HG03066 (cell line): ENCODE data around the gene IQCN.

Experiments used
- ATAC-seq: cut with Tn5 transposase; IDR thresholded peaks from one replicate; pipeline ENCODE4 v1.9.1; 2021; ENCODE audit warnings: low read depth; ENCODE audit not compliant: unreplicated experiment

The IQCN gene

DNA sequence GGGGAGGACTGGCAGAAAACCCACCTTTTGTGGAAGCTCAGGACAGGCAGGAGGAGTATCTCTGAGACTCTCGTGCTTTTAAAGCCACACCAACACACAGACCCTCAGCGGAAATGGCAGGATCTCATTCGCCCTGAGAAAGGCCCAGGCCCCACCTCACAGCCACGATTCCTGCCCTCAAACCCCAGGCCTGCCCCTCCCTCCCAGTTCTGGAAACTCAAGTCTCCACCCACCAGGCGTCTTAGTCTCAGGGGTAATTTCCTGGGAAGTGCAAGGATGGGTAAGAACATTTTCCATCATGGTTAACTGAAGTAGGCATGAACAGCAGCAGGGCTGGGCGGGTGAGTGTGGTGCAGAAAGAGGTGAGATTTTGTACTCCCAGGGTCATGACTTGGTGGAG is 40.1 kb downstream of the IQCN start:
- no peak for ATAC-seq

DNA sequence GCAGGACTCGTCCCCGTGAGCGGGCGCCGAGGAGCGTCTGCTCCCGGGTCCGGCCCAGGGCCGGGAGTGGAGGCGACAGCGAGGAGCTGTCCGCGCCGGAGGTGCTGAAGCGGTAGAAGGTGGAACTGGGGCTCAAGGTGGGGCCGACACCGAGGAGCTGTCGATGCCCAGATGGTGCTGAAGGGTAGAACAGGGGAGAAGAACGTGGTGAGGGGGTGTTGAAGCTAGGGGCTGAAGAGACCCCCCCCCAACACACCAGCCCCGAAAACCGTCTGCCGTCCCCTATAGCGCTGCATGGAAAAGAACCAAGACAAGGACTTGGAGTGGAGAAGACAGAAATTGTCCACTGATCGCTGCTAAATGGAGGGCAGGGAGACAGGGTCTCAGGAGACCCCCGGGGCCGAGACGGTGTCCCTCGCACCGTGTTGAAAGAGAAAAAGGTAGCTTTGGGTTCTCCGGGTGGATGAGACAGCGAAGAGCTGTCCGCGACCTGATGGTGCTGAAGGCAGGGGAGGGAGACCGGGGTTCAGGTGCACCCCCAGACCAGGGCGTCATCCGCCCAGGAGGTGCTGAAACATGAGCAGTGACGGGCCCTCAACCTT is 40.9 kb downstream of the IQCN start:
- ATAC-seq = no peak

DNA sequence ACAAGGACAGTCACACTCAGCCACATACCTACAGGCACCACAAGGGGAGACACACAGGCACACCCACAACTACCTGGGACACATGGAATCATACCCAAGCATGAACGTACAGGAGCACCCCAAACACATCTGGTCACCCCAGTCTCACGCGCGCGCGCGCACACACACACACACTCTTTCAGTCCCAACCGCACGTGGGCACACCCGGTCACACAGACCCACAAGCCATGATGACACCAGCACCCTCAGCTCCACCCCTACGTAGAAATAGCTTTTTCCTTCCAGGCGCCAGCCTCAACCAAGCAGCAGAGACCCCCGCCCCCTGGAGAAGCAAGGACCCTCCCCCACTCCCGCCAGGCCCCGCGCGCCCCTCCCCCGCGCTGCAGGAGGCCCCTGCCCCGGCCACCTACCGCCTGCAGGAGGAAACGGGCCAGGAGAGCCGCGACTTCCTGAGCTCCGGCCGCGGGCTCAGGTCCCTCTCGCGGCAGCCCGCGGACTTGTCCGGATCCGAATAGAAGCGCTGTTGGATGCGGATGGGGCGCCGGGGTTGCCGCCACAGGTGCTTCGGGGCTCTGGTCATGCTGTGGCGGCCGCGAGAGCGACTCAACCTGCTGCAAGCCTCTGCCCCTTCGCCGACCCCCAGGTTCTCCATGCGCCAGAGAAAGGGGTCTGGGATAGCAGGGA is 41.6 kb downstream of the IQCN start:
- ATAC-seq = no peak

DNA sequence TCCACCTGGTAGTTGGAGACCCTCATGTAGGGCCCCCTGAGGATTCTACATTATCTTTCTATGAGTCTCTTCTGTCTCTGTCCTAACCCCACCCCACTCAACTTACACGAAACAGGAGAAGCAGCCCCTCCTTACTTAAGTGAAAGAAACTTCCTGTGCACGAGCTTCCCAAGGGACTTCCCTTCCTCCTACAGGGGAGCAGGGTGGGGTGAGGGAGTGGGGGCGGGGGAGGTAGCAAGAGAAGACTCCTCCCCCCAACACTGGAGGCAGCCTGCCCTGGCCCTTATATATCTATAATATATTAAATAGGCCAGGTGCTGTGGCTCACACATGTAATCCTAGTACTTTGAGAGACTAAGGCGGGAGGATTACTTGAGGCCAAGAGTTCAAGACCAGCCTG is 42.5 kb downstream of the IQCN start:
- no peak for ATAC-seq

DNA sequence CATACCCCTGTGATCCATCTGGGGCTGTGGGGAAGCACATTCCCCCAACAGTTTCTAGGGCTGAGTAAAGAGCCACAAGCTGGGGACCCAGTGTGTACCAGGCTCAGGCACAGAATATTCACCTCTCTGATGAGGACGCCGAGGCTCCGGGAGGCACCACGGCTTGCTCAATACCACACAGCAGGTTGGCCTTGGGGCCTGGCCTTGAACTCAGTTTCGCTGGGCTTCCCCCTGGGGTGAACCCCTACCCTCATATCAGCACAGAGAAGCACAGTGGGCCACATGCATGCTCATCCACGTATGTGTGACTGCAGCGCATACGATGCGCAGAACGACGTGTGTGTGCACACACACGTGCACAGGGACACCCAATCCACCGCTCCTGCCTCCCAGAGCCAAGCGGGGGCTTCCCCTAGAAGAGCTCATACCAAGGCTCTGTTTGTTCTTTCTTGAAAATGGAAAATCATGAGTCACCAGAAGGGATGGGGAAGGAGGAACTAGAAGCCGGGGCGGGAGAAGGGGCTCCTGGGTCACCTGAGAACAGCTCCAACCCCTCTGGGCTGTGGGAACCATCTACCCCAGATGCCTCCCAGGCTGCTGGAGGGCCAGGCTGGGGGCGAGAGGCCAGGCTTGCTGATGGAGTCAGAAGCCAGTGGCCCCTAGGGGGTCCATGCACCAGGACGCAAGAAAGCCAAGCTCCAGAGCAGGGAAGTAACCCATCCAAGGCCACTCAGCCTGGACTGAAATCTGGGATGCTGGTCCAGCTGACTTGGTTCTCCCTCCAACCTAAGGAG is 43.1 kb downstream of the IQCN start:
- no peak for ATAC-seq

DNA sequence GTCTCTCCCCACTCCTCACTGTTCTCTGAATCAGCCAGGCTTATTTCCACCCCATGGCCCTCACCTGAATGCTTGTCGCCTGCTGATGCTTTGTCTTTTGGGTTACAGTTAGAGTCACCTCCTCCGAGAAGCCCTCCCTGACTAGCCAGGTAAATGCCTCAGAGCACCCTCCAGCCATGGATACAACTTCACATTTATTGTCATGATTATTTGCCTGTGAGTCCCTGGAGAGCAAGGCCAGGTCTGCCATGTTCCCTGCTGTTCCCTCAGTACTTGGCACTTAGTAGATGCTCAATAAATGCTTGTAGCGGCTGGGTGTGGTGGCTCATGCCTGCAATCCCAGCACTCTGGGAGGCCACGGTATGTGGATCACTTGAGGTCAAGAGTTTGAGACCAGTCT is 44.3 kb downstream of the IQCN start:
- no peak for ATAC-seq

DNA sequence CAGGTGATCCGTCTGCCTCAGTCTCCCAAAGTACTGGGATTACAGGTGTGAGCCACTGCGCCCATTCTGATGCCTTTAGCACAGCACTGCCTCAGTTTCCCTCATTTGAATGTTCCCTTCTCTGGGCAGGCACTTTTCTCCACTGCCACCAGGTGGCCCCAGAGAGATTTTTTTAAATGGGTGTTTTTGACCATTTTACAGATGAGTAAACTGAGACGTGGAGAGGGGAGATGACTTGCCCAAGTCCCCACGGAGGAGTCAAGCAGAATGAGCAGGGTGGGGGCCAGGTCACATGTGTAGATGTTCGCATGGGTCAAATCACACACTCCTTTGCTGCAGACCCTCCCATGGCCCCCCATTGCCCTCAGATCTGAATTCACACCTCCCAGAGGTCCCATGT is 44.8 kb downstream of the IQCN start:
- no peak for ATAC-seq

DNA sequence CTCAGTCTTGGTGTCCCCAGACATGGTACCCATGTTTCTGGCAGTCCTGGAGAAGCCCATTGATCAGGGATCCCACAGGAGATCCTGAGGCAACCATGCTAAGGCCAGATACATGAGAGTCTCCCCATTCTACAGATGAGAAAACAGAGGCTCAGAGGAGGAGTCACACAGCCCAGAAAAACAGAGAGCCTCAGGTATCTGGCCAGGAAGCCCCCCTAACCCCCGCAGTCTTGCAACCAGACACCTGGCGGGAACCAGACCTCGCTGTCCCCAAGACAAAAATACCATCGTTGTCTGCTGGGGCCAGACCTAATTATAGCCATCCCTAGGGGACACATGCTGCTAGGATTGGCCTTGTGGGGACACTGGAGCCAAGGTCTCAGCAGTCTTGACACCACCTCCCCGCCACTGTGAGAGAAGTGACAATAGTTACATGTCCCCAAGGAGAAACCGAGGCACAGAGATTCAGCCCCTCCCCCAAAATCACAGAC is 46.4 kb downstream of the IQCN start:
- no peak for ATAC-seq

DNA sequence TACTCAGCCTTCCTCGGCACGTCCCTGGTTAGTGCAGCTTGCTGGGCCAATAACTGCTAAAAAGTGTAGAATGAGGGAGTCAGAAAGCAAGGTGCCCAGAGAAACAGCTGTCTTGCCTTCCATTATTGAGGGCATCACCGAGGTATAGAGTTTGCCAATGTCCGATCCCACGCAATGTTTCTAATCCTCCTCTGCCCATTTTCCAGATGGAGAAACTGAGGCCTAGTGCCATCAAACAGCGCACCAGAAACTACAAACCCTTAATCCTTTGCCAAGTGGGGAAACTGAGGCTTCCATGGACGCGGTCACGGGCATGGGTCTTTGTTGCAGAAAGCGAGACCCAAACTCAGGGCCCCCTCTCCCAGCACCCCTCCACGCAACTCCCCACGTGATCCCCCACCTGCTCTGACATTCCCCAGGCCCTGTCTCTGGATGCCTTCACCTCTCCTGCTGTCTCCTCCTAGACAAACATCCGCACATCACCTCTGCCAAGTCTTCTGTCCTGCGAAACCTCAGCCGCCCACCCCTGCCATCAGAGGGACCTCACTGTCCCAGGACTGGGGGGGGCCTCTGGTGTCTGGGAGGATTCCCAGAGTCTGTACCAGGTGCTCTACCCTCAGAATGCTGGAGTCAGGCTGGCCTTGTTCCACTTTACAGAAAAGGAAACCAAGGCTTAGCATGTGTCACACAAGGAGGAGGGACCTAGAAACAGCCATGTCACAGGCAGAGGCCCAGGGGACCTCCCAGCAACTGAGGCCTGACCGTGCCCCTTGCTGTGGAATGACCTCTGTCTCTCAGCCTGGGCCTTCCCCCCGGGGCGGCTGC is 47.1 kb downstream of the IQCN start:
- ATAC-seq = no peak

DNA sequence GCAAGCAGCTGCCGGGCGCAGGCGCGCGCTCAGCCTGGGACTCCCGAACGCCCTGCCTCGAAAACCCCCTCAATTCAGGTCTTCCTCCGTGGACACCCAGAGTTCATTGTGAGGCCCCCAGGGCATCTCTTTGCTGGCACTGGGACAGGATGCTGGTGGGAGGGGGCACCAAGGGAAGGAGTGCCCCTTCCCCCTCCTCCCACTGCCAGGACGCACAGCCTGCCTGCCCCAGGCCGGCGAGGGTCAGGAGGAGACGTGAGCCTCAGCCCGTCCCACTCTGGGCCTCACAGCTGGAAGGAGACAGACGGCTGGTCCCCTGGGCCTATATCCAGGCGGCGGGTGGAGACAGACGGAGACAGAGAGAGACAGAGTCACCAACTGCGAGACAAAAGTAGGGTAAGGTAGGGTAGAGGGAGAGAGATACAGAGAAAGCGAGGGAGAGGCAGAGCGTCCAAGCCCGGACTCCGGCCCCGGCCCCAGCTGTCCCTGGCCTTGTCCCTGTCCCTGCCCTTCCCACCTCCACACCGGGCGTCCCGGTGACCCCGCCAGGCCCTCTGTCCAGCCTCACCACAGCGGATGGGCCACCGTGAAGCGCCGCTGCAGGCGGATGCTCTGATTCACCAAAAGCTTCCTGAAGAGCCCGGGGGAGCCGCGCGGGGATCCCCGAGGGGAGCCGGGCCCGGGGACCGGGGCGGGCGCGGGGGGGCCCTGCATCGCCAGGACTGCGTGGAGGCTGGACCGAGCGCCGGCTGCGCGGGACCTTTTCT is 48.4 kb downstream of the IQCN start, which contains the start of gene PDE4C:
TSS of gene PDE4C (minus strand) at position 737 of the 767 bp plus-strand sequence. CDS start at position 714, 23 bp downstream.
- no peak for ATAC-seq

DNA sequence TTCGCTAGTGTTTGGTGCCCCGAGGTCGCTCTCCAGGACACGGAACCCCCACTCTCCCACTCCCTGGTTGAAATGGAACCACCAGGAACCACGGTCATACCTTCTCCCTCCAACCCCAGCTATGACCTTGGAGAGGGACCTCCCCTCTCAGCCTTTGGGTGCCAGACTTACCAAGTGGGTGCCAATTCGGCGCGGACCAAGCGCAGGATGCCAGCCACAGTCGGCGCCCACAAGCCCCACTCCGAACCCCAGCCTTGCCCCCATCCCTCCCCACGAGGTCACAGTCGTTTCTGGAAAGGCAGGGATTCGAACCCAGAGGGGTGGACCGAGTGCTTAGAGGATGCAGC is 48.9 kb downstream of the IQCN start:
- ATAC-seq = no peak

DNA sequence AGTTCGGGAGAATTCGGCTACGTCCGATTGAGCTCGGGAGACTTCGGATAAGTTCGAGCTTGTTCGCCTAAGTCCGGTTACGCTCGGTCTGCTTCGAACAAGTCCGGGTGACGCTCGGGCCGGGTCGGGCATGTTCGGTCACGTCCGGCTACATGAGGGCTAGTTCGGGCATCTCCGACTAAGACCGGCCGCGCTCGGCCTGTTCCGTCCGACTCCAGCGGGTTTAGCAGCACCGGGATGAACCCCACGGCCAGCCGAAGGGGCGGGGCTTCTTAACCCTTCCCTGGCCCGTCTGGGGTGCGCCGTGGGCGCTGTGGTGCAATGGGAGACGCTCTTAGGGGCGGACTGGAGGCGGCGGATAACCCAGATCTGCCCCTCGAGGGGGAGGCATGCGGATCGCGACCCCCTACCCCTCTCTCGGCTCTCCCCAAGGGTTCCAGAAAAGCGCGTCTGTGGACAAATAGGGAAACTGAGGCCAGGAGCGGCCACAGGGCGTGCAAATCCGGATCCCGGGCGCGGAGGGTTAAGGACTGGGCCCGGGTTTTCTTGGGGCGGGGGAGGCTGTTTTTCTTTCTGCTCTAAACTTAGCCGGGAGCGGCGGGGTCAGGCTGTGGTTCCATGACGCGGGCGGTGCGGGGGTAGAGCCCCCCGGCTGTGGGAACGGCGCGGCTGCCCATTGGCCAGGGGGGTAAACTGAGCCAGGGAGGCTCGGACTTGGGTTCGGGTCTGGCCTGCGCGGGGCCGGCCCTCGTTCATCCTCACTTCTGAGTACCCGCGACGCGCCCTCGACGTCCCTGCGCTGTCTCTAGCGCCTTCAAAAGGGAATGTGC is 49.5 kb downstream of the IQCN start:
- ATAC-seq = peak; percentile 88

DNA sequence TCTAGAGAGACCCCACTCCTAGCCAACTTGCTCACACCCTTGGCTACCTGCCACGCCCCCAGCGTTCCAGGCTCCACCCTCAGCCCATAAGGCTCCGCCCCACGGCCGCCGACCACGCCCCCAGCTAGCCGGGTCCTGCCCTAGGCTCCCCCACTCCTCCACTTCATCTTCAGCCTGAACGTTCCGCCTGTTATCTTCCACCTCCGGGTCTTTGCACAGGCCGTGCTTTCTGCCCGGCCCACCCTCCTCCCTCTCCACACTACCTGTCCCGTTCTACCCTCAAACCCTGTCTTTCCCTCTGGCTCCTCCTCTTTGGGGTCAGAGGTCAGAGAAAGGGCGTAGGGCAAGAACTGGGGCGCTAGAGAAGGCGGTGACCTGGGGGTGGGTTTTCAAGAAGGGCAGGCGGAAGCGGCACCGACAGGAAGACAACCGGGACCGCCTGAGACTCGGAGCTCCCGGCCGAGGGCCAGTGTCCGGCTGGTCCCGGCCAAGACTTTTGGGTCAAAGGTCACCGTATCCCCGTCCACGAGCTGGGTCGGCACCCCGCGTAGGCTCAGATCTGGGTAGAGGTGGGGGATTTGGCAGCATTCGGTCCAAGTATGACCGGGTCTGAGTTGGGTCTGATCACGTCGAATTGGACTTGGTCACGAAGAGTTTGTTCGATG is 50.3 kb downstream of the IQCN start:
- peak; percentile 8 for ATAC-seq

DNA sequence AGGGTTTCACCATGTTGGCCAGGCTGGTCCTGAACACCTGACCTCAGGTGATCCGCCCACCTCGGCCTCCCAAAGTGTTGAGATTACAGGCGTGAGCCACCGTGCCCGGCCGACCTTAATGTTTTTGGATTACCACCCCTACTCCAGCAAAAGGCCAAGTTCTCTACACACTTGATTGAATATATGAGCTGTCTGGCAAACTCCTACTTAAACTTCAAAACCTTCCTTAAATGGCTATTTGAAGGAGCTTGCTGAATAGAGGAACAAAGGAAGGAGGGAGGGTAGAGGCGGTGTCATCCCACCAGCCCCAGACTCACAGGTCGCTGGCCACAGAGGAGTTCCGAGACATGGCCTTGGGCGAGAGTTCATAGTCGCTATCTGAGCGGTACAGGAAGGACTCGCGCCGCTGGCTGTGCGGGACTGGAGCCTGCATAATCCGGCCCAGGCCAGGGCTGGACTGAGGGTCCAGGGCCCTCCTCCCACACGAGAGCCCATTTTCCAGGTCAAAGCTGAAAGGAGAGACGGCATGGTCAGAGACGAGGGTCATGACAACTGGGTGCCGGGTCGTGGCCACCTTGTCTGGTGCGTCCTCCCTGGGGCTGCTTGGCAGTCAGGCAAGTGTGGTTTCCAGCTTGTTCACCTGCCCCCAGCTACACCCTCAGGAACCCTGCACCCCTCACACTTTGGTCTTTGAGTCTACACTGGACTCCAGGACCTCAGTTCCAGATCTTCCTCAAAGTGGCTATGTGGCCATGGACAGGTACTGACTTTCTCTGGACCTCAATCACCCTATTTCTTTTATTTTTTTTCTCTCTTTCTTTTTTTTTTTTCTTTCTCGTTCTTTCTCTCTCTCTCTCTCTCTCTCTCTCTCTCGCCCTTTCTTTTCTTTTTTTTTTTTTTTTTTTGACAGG is 52.2 kb downstream of the IQCN start:
- ATAC-seq = no peak

DNA sequence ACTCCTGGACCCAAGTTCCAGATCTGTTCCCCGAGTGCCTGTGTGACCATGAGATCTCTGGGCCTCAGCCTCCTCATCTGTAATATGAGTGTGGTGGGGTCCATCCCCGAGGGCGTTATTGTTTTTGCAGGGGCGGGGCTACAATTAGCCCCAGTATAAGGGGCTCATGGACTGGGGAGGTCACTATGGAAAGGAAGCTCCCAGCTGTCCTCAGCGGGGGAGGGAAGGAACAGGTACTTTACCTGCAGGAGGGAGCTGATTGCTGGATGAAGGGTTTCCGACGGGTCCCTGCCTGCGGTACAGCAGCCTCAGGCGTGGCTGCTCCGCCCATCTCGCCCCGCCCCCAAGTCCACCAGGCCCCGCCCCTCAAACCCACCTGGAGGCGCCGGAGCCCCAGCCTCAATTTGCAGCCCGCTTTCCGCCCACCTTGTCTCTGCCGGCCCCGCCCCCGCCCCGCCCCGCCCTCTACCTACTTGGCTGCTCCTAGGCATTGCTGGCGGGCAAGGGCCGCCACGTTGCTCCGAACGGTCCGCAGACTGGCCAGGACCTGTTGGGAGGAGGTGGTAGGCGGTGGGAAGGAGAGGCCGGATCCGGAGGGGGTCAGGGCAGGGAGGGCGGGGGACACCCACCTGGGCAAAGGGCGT is 53.5 kb downstream of the IQCN start:
- ATAC-seq = no peak

DNA sequence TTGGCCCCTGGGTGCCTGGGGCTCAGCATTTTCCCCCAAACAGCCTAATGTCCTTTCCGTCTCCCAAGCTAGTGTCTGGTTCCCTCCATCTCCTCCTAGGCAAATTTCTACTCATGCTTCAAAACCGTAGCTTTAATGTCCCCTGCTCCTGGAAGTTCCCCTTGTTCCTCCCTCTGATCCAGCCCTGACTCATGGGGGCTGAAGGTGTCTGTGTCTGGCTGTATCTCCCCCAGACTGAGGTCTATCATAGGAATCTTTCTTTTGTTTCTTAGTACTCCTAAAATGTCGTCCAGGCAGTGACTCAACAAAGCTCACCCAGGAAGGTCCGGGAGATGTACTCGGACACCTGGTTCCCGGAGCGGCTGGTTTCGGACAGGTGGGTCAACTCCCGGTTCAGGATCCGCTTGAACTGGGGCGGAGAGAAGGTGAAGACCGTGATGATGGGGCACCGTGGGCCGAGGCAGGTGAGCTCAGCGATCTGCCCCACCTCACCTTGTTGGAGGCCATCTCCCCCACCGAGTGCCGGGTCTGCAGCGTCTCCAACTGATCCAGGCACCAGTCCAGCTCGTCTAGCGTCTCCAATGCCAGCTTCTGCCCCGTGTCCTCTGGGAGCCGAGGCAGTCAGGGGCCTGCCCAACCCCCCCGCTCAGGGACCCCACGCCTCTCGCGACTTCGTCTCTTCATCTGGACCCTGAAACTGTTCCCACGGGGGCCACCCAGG is 54.2 kb downstream of the IQCN start:
- no peak for ATAC-seq

DNA sequence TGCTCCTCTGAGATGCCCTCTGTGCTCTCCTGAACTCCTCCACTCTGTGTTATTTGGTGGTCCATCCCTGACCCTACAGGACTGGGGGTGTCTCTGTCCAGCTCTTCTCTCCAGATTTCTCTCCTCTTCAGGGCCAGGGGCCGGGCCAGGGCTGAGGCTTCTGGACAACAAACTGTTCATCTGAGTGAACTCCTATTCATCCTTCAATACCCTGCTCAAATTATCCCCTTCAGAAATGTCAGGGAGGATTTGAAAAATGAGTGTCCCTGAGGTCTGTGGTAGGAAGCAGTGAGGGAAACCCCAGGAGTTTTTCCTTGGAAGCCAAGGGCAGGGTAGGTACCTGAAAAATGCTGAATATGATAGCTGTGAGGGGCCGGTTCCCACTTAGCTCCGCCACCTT is 55.7 kb downstream of the IQCN start:
- no peak for ATAC-seq
